COLO829 (cell line): Measurements from ENCODE around the gene FLNC.

Source experiments
- DNase-seq: peaks from one replicate; pipeline ENCODE4 v3.0.0; 2012; ENCODE audit warnings: low spot score

FLNC gene

GRCh38 chr7:128833148-128833945 lies 3.1 kb downstream of the FLNC start:
- no peak for DNase-seq

- no peak for DNase-seq
These were observed 3.7 kb downstream of the FLNC start for GRCh38 chr7:128833946-128834325.

GRCh38 chr7:128835231-128835751 lies 5.1 kb downstream of the FLNC start:
- no peak for DNase-seq

GRCh38 chr7:128835790-128836641 lies 5.8 kb downstream of the FLNC start:
- DNase-seq, result no peak

DNA sequence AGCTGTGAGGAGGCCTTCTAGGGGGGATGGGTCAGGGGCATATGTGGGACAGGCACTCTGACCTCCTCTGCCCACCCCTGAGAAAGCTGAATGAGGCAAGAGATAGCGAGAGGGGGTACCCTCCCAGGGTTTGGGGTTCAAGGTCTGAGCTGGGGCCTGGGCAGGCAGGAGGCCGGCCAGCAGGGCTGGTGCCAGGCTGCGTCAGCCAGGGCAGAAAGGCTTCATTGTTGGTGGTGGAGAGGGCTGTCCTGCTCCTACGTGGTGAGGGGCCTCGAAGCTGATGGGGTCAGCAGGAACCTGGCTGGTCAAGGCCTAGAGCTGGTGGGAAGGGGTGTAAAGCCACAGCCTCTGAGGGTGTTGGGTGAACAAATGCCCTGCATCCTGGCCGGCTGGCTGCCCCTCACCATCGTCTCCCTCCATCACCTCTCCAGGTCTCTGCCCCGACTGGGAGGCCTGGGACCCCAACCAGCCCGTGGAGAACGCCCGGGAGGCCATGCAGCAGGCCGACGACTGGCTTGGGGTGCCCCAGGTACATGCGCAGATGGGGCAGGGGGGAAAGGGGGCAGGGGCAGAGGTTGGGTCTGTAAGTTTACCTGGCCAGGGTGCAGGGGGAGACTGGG lies 6.6 kb downstream of the FLNC start:
- no peak for DNase-seq

DNA sequence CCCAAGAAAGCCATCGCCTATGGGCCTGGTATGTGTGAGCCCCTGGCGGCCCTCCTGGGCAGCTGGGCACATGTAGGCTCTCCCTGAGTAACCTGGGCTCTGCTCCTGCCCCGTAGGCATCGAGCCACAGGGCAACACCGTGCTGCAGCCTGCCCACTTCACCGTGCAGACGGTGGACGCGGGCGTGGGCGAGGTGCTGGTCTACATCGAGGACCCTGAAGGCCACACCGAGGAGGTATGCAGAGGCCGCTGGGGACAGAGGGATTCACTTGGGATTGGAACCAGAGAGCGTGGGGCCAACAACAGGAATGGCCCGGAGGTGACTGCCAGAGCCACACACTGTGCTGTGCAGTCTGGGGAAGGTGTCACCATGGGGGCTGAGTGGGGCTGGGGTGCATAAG lies 7.3 kb downstream of the FLNC start:
- DNase-seq, result no peak

DNA sequence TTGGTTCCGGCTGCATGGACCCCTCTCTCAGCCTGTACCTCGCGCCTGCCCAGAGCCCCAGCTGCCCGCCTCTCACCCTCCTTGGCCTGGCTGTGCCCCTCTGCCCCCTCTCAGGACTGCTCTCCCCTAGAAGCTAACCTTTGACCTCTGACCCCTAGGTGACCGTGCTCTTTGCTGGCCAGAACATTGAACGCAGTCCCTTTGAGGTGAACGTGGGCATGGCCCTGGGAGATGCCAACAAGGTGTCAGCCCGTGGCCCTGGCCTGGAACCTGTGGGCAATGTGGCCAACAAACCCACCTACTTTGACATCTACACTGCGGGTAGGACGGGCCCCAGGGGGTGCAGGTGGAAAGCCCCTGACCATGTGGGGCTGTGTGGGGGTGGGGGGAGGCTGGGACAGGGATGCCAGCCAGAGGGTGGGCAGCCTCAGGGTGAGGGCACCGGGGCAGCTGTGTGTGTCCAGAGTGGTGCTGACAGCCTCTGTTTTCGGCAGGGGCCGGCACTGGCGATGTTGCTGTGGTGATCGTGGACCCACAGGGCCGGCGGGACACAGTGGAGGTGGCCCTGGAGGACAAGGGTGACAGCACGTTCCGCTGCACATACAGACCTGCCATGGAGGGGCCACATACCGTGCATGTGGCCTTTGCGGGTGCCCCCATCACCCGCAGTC lies 8.0 kb downstream of the FLNC start:
- DNase-seq, result no peak

GRCh38 chr7:128838981-128839731 lies 8.9 kb downstream of the FLNC start:
- no peak for DNase-seq

GRCh38 chr7:128839751-128840177 lies 9.6 kb downstream of the FLNC start:
- no peak for DNase-seq

GRCh38 chr7:128840326-128841170 lies 10.3 kb downstream of the FLNC start:
- no peak for DNase-seq

DNA sequence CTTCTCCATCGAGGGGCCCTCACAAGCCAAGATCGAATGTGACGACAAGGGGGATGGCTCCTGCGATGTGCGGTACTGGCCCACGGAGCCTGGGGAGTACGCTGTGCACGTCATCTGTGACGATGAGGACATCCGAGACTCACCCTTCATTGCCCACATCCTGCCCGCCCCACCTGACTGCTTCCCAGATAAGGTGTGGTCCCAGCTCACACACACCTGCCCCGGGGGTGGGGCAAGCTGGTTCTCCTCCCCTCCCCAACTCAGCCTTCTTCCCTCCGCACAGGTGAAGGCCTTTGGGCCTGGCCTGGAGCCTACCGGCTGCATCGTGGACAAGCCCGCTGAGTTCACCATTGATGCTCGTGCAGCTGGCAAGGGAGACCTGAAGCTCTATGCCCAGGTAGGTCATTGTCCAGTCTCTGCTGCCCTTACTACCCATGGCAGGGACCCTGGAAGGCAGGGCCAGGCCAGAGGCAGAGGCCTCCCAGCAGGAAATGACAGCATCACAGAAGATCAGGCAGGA lies 11.0 kb downstream of the FLNC start:
- no peak for DNase-seq

DNA sequence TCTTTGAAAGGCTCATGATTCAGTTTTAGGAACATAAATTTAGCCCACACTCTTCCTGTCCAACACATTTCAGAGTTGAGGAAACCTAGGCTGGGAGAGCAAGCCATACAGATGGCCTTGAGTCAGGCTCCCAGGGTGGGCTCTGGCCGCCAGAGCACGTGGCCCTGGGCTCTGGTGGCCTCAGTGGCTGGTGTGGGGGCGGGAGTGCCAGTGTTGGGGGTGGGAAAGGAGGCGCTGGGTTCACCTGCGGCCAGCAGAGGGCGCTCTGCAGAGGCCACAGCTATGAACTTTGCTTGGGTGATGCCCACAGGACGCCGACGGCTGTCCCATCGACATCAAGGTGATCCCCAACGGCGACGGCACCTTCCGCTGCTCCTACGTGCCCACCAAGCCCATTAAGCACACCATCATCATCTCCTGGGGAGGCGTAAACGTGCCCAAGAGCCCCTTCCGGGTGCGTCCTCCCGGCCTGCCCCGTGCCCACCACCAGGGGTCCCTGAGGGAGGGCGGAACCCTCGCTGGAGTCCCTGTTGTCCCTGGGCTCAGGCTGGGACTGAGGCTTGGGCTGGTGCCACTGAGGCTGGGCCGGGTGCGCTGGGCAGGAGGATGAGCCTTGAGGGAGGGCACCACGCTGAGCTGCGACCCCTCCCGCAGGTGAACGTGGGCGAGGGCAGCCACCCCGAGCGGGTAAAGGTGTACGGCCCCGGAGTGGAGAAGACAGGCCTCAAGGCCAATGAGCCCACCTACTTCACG lies 11.9 kb downstream of the FLNC start:
- peak; percentile 83 for DNase-seq

GRCh38 chr7:128842674-128843641 lies 12.8 kb downstream of the FLNC start:
- DNase-seq, result no peak

DNA sequence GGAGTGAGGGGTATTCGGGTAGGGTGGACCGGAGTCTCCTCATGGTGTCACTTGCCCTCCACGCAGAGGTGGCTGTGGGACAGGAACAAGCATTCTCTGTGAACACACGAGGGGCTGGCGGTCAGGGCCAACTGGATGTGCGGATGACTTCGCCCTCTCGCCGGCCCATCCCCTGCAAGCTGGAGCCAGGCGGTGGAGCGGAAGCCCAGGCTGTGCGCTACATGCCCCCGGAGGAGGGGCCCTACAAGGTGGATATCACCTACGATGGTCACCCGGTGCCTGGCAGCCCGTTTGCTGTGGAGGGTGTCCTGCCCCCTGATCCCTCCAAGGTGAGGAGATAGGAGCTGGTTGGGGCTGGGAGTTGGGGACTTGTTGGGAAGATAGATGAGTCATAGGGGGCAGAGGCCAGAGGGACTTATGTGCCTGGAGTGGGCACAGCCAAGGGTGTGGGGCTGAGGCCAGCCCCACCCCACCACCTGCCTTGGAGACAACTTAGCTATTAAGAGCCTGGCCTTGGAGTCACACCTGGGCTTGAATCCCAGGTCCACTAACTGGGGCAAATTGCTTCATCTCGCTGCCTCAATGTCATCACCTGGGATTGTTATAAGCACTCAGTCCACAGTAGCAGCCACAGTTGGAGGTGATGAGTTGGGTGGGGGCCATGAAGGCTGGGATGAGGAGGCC lies 13.9 kb downstream of the FLNC start:
- DNase-seq, result no peak

DNA sequence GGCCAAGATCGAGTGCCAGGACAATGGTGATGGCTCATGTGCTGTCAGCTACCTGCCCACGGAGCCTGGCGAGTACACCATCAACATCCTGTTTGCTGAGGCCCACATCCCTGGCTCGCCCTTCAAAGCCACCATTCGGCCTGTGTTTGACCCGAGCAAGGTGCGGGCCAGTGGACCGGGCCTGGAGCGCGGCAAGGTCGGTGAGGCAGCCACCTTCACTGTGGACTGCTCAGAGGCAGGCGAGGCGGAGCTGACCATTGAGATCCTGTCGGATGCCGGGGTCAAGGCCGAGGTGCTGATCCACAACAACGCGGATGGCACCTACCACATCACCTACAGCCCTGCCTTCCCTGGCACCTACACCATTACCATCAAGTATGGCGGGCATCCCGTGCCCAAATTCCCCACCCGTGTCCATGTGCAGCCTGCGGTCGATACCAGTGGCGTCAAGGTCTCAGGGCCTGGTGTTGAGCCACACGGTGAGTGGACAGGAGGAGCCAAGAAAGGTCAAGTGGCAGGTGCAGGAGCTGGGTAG lies 14.6 kb downstream of the FLNC start:
- no peak for DNase-seq

DNA sequence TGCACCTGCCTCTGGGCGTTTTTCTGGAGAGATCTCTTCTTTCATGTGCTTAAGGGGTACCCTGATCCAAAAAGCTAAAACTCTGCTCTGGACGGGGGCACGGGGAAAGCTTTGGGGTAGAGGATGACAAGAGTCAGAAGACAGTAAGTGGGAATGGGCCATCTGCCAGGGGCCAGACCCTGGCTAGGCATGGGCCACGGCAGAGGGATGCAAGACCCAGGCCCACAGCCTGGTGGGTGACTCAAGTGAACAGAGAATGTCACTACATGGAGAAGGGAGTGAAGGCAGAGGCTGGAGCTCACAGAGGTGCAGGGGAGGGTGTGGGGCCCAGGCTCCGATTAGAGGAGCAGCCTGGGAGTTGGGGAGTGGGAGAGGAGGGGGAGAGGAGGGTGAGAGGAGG lies 15.3 kb downstream of the FLNC start:
- DNase-seq, result no peak

DNA sequence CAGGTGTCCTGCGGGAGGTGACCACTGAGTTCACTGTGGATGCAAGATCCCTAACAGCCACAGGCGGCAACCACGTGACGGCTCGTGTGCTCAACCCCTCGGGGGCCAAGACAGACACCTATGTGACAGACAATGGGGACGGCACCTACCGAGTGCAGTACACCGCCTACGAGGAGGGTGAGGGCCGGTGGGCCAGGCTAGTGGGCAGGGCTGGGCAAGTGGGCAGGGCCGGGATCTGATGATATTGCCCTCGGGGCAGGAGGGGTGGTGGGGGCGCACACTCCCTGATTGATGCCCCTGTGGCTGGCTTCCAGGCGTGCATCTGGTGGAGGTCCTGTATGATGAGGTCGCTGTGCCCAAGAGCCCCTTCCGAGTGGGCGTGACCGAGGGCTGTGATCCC lies 15.8 kb downstream of the FLNC start:
- DNase-seq, result no peak
